HepG2 (cell line): Measurements from ENCODE around the gene R3HDM1. TPM values are rescaled to one million over a fixed set of nuclear protein-coding genes. Genes with fewer than 3 reads are reported as not detected.

Experiments
- ARID4A ChIP-seq: sonication (generic); formaldehyde crosslinking; IDR thresholded peaks from 2 replicates; pipeline ENCODE4 v1.5.0; 2020; ENCODE audit warnings: mild to moderate bottlenecking, missing genetic modification reagents, borderline replicate concordance
- ATF7-NPFF ChIP-seq: sonication (generic); formaldehyde crosslinking; IDR thresholded peaks from 2 replicates; pipeline ENCODE4 v1.8.1; 2023; ENCODE audit warnings: mild to moderate bottlenecking, low read depth, missing genetic modification reagents, moderate library complexity
- BHLHE40 ChIP-seq: IDR thresholded peaks from 2 replicates; pipeline ENCODE4 v1.6.1; 2011; ENCODE audit warnings: low read length, improper control_type of control experiment
- CBX1 ChIP-seq: IDR thresholded peaks from one replicate; pipeline ENCODE4 v1.6.1; 2016; ENCODE audit warnings: antibody characterized with exemption, low read depth
- GLI4 ChIP-seq: sonication (generic); formaldehyde crosslinking; IDR thresholded peaks from 2 replicates; pipeline ENCODE4 v1.5.1; 2020; ENCODE audit warnings: missing genetic modification reagents, mild to moderate bottlenecking, moderate library complexity, borderline replicate concordance
- GMEB2 ChIP-seq: IDR thresholded peaks from 2 replicates; pipeline ENCODE4 v1.6.1; 2016; ENCODE audit warnings: missing biosample characterization, missing genetic modification reagents, low read depth
- HHEX ChIP-seq: IDR thresholded peaks from 2 replicates; pipeline ENCODE4 v1.6.1; 2016; ENCODE audit warnings: control low read depth
- HNF4G ChIP-seq, 2 experiments: sonication (generic) in 1 of 2; formaldehyde crosslinking in 1 of 2; IDR thresholded peaks; 2 replicates each; pipeline versions ENCODE4 v1.4.0 to v1.6.1; 2011 to 2020; ENCODE audit warnings: borderline replicate concordance in 2 of 2, low read depth in 2 of 2, mild to moderate bottlenecking in 2 of 2, low read length in 1 of 2, missing genetic modification reagents in 1 of 2, moderate library complexity in 1 of 2
- HNRNPUL1 ChIP-seq: fragments of 200-400 bp; formaldehyde crosslinking; IDR thresholded peaks from 2 replicates; pipeline ENCODE4 v1.6.1; 2017; ENCODE audit warnings: low read depth, mild to moderate bottlenecking, low read length, moderate library complexity
- KDM1A ChIP-seq: IDR thresholded peaks from 2 replicates; pipeline ENCODE4 v1.6.1; 2016; ENCODE audit warnings: missing compliant biosample characterization
- KLF16 ChIP-seq, 2 experiments: sonication (generic) in 1 of 2; formaldehyde crosslinking in 1 of 2; IDR thresholded peaks; 2 replicates each; pipeline versions ENCODE4 v1.6.1 to v1.8.0; 2016 to 2023; ENCODE audit warnings: missing genetic modification reagents in 2 of 2, missing compliant biosample characterization in 1 of 2
- MTA1 ChIP-seq: sonication (generic); formaldehyde crosslinking; IDR thresholded peaks from 2 replicates; pipeline ENCODE4 v1.4.0; 2020; ENCODE audit warnings: missing genetic modification reagents, mild to moderate bottlenecking, borderline replicate concordance
- RBFOX2 ChIP-seq: fragments of 200-400 bp; formaldehyde crosslinking; IDR thresholded peaks from 2 replicates; pipeline ENCODE4 v1.6.1; 2017; ENCODE audit warnings: low read depth, mild to moderate bottlenecking, low read length
- SRSF1 ChIP-seq: fragments of 200-400 bp; formaldehyde crosslinking; optimal IDR thresholded peaks from 2 replicates; pipeline ENCODE3; 2017; ENCODE audit warnings: mild to moderate bottlenecking, low read depth, low read length, moderate library complexity
- TAF1 ChIP-seq: sonication (generic); formaldehyde crosslinking; IDR thresholded peaks from 2 replicates; pipeline ENCODE4 v1.4.0; 2020; ENCODE audit warnings: missing genetic modification reagents
- ZFP36L2 ChIP-seq: sonication (generic); formaldehyde crosslinking; IDR thresholded peaks from 2 replicates; pipeline ENCODE4 v1.4.0; 2020; ENCODE audit warnings: missing genetic modification reagents
- ZFYVE20 ChIP-seq: sonication (generic); formaldehyde crosslinking; IDR thresholded peaks from 2 replicates; pipeline ENCODE4 v1.8.0; 2023; ENCODE audit warnings: low read depth, mild to moderate bottlenecking, moderate library complexity, missing genetic modification reagents, borderline replicate concordance
- ZNF543 ChIP-seq: sonication (generic); formaldehyde crosslinking; IDR thresholded peaks from 2 replicates; pipeline ENCODE4 v1.4.0; 2020; ENCODE audit warnings: mild to moderate bottlenecking, missing genetic modification reagents
- ZSCAN20 ChIP-seq: sonication (generic); formaldehyde crosslinking; IDR thresholded peaks from 2 replicates; pipeline ENCODE4 v1.4.0; 2020; ENCODE audit warnings: missing genetic modification reagents, mild to moderate bottlenecking, borderline replicate concordance
- ZSCAN30 ChIP-seq: sonication (generic); formaldehyde crosslinking; IDR thresholded peaks from 2 replicates; pipeline ENCODE4 v1.5.0; 2020; ENCODE audit warnings: mild to moderate bottlenecking, missing genetic modification reagents
- polyA plus RNA-seq, 8 experiments: library from polyadenylated mRNA; depleted of rRNA in 3 of 8; stranded (reverse) in 7 of 8; unstranded in 1 of 8; fragments of >200 nt; fragmentation: Illumina TruSeq in 4 of 8; extraction: Trizol in 4 of 8; gene quantifications; 2 replicates each; pipeline versions ENCODE4 v1.2.1 to v1.2.3, GENCODE V29; 2011 to 2016; ENCODE audit warnings: low read depth in 4 of 8, missing spikeins in 1 of 8, mixed read lengths in 1 of 8; ENCODE audit not compliant: insufficient read depth in 1 of 8
- total RNA-seq, 5 experiments: library from RNA; depleted of rRNA; stranded (reverse); fragments of >200 nt; fragmentation: Illumina TruSeq; extraction: Trizol; gene quantifications; 2 replicates each; pipeline ENCODE4 v1.2.3, GENCODE V29; 2016; ENCODE audit warnings: low read depth in 1 of 5
- TF ChIP-seq, protein P1 (sequence below): sonication (generic); formaldehyde crosslinking; conservative IDR thresholded peaks from 2 replicates; pipeline ENCODE4 v1.8.0; 2022; ENCODE audit warnings: low read depth, missing genetic modification reagents

The R3HDM1 gene
- total and polyA plus RNA-seq, 2 of the 13 experiments (the other 11 are each of a cell fraction or from before 2014, with no cell fraction given), result 15.7 to 54.3 TPM

- TF ChIP-seq SRSF1, result peak; percentile 96
- TF ChIP-seq CBX1, result peak; percentile 86
- TF ChIP-seq HHEX (CRISPR knock-in tag), result no peak
- peak; percentile 7; the same call in 1 of the 2 replicates for TF ChIP-seq HNF4G (IDR thresholded peaks at IDR 0.05; ENCODE audit: borderline replicate concordance, low read depth, low read length)
- no peak for TF ChIP-seq HNF4G (CRISPR knock-in tag; IDR thresholded peaks at IDR 0.05; ENCODE audit: borderline replicate concordance, low read depth)
- TF ChIP-seq, protein P1, sequence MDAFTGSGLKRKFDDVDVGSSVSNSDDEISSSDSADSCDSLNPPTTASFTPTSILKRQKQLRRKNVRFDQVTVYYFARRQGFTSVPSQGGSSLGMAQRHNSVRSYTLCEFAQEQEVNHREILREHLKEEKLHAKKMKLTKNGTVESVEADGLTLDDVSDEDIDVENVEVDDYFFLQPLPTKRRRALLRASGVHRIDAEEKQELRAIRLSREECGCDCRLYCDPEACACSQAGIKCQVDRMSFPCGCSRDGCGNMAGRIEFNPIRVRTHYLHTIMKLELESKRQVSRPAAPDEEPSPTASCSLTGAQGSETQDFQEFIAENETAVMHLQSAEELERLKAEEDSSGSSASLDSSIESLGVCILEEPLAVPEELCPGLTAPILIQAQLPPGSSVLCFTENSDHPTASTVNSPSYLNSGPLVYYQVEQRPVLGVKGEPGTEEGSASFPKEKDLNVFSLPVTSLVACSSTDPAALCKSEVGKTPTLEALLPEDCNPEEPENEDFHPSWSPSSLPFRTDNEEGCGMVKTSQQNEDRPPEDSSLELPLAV (CRISPR knock-in tag), result no peak
- peak; percentile 99 for TF ChIP-seq RBFOX2
- peak; percentile 46; the same call in 1 of the 2 replicates for TF ChIP-seq BHLHE40
- 0 out of 2 replicates have a peak, but pooled peaks have one; percentile 61 for TF ChIP-seq HNRNPUL1
- TF ChIP-seq KDM1A (CRISPR knock-in tag), result peak; percentile 74; the same call in 1 of the 2 replicates
- TF ChIP-seq ZNF543 (CRISPR knock-in tag), result peak; percentile 93; the same call in 1 of the 2 replicates
- TF ChIP-seq GMEB2 (CRISPR knock-in tag), result peak; percentile 95
- TF ChIP-seq ZFYVE20 (CRISPR knock-in tag), result no peak
- peak; percentile 86; the same call in 1 of the 2 replicates for TF ChIP-seq GLI4 (CRISPR knock-in tag)
- no peak; the same call in 1 of the 2 replicates for TF ChIP-seq ZFP36L2 (CRISPR knock-in tag)
- peak; percentile 95 for TF ChIP-seq TAF1 (CRISPR knock-in tag)
- peak; percentile 89; the same call in 1 of the 2 replicates for TF ChIP-seq ATF7-NPFF
- TF ChIP-seq KLF16 (CRISPR knock-in tag; IDR thresholded peaks at IDR 0.05), result peak in 1 of 2 experiments; percentile 86; a peak in 2 of 4 replicates
- no peak for TF ChIP-seq ZSCAN30 (CRISPR knock-in tag)
- TF ChIP-seq ZSCAN20 (CRISPR knock-in tag), result peak; percentile 60; the same call in 1 of the 2 replicates
- TF ChIP-seq ARID4A, result peak; percentile 92
- peak; percentile 71; the same call in 1 of the 2 replicates for TF ChIP-seq MTA1 (CRISPR knock-in tag)
Measured at GRCh38 chr2:135741395-135742324, 210.4 kb downstream of the R3HDM1 start, which contains the start of gene UBXN4 (continued).
